Activated CD4-positive, alpha-beta T cell treated with anti-CD3 and anti-CD28 coated beads, Interleukin-2, amount 50 U/mL, for 4 hours (primary cell): Measurements from ENCODE around the gene ZBTB16.
A peak's percentile ranks its signal among the peaks of the same experiment; 100 is the strongest.

Source experiments
- DNase-seq, 2 experiments: peaks; one replicate each; pipeline ENCODE4 v3.0.0-alpha.2; 2020

ZBTB16 gene

GRCh38 chr11:114156131-114156581 lies 96.6 kb downstream of the ZBTB16 start:
- no peak for DNase-seq

- no peak for DNase-seq
Measured at GRCh38 chr11:114156782-114157181, 97.3 kb downstream of the ZBTB16 start.

- DNase-seq: no peak
Measured at GRCh38 chr11:114157476-114158050, 98.1 kb downstream of the ZBTB16 start.

GRCh38 chr11:114158421-114158820 lies 98.9 kb downstream of the ZBTB16 start:
- DNase-seq: no peak

- no peak for DNase-seq
Measured at GRCh38 chr11:114158886-114159285, 99.4 kb downstream of the ZBTB16 start.

- no peak for DNase-seq
Measured at GRCh38 chr11:114159320-114159719, 99.8 kb downstream of the ZBTB16 start.

- DNase-seq: peak; percentile 88 to 89
Measured at GRCh38 chr11:114159802-114160632, 100.5 kb downstream of the ZBTB16 start.

GRCh38 chr11:114160894-114161293 lies 101.4 kb downstream of the ZBTB16 start:
- DNase-seq: no peak

GRCh38 chr11:114161486-114162250 lies 102.2 kb downstream of the ZBTB16 start:
- no peak for DNase-seq

- no peak for DNase-seq
Measured at GRCh38 chr11:114162719-114163123, 103.2 kb downstream of the ZBTB16 start.

GRCh38 chr11:114163229-114163631 lies 103.7 kb downstream of the ZBTB16 start:
- no peak for DNase-seq

GRCh38 chr11:114163830-114164401 lies 104.4 kb downstream of the ZBTB16 start:
- DNase-seq: no peak

- no peak for DNase-seq
Measured at GRCh38 chr11:114164546-114164945, 105.0 kb downstream of the ZBTB16 start.

GRCh38 chr11:114165326-114166230 lies 106.1 kb downstream of the ZBTB16 start:
- no peak for DNase-seq

GRCh38 chr11:114166362-114166761 lies 106.9 kb downstream of the ZBTB16 start:
- DNase-seq: no peak

GRCh38 chr11:114166897-114167323 lies 107.4 kb downstream of the ZBTB16 start:
- no peak for DNase-seq

- DNase-seq: no peak
Measured at GRCh38 chr11:114167355-114167754, 107.8 kb downstream of the ZBTB16 start.

- no peak for DNase-seq
Measured at GRCh38 chr11:114167771-114168448, 108.4 kb downstream of the ZBTB16 start.

GRCh38 chr11:114168691-114169090 lies 109.2 kb downstream of the ZBTB16 start:
- no peak for DNase-seq

GRCh38 chr11:114169321-114169749 lies 109.8 kb downstream of the ZBTB16 start:
- no peak for DNase-seq

- DNase-seq: no peak
Measured at GRCh38 chr11:114169821-114170220, 110.3 kb downstream of the ZBTB16 start.
